ENCODE results near the gene GINS2.

GRCh38 chr16:85629853-85630252 is 58.9 kb downstream of the GINS2 start:
- TF ChIP-seq POLR2A (IDR thresholded peaks at IDR 0.05) (no peak), CTCF (IDR thresholded peaks at IDR 0.05) (no peak)

Measured in thyroid gland (tissue), 4 donors.